ENCODE results near the gene LIPC.

The LIPC gene

DNA sequence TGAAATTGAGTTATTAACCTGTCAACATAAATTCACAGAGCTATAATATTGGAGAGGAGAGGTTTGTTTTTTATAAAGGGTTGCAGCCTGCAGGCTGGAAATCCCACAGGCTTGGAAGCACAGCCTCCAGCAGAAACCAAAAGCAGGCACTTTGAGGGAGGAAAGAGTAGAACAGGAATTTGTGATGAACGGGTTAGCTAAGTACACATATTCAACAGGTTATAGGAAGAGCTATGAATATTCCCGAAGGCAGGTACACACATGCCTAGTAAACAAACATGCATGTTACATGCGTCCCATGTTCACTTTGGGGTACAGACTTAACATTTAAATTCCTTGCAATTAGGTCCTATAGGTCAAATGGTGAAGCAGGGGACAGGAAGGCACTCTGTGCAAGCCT is 25.9 kb upstream of the LIPC start:
- in situ Hi-C loops (cut with HindIII; ENCODE audit: low sequenced_read_pairs) = no loop called here

DNA sequence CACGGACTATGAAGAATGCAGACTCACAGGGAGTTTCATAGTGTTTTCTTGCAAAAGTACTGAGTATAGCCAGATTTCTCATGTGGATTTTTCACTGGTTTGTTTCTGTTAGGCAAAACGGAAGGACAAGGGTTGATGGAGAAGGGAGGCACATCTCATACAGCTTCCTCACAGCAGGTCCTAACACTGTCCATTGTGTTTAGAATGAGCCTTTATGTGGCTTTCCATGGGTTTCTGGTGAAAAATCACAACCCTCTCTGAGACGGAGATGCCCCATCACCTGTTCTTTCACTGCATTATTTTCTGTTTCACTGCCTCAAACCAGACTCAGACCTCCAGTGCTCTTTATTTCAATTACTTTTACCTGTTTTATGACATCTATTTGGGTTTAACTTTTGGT is 25.0 kb upstream of the LIPC start:
- in situ Hi-C loops (cut with HindIII; ENCODE audit: low sequenced_read_pairs) = no loop called here

DNA sequence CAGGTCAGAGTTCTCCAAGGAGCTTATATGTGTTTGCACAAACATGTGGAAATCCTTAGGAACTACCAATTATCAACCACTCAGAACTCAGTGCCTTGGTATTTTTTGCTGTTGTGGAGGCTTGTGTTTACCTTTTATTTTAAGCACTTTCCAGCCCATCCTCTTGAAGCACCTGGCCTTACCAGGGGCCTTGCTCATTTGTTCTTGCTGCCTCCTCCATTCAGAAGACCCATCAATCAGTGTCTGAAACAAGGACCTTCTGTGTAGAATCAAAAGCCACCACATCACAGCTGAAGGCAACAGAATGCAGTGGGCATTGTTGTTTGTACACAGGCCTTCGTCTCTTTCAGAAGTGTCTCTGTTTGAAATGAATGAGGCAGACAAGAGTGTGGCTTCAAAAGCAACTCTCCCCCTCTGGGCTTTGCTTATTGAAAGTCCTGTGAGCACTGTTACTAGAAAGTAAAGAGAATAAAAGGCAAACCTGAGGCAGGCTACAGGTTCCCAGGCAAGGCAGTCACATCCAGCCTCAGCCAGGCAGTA is 24.5 kb upstream of the LIPC start:
- in situ Hi-C loops (cut with HindIII; ENCODE audit: low sequenced_read_pairs) = no loop called here

DNA sequence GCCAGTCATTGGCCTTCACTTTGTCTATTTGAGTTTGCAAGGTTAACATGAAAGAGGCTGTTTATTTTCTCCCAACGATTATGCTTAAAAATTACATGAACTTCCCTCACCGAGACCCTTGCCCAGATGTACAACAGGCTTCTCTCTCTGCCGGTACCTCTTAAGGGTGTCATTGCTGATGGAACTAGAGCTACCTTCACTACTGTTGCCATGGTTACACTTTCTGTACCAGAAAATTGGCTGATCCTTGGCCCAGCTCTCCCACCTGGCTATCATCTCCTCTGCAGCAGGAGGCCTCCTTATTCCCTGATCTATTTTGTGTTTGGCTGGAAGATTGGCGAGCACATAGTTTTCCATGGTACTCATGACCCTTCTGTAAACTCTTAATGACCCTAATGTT is 24.0 kb upstream of the LIPC start:
- in situ Hi-C loops (cut with HindIII; ENCODE audit: low sequenced_read_pairs) = no loop called here

DNA sequence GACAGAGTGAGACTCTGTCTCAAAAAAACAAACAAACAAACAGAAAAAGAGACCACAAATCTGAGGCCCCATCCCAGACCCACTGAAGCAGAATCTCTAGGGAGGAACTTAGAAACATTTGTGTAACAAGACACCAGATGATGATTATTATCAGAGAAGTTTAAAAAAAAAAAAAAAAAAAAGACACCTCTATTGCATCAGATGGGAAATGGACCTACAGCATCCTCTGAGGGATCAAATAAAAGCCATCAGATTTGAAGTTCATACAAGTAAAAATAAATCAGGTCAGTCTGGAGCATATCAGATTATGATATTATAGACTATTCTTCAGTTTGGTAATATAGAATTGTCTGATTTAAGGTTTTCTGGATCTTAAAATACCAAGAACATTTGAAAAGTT is 21.9 kb upstream of the LIPC start:
- in situ Hi-C loops (cut with HindIII; ENCODE audit: low sequenced_read_pairs) = no loop called here

DNA sequence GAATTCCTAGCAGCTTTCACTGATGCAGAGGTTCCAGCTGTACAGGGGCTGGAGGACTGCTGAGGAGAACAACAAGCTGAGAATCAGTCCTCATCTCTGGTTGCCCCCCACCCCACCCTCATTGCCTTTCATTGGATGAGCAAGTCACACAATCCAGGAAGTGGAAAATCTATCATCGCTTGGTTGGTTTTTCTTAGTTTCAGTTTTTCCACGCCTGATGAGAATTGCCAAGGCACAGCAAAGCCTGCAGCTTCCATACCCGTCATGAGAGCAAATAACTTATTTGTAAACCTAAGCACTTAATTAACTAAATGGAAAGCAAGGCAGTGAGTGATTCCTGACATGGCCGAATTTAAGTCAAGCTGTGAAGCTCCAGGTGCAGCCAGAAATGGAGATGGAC is 21.4 kb upstream of the LIPC start:
- in situ Hi-C loops (cut with HindIII; ENCODE audit: low sequenced_read_pairs) = no loop called here

DNA sequence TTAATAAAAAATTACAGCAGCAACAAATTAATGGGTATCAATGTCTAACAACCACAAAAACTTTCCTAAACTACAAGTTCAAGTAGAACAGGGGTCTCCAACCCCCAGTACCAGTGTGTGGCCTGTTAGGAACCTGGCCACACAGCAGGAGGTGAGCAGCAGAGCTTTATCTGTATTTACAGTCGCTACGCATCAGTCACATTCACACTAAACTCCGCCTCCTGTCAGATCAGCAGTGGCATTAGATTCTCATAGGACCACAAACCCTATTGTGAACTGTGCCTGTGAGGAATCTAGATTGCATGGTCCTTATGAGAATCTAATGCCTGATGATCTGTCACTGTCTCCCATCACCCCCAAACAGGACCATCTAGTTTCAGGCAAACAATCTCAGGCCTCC is 18.5 kb upstream of the LIPC start:
- in situ Hi-C loops (cut with HindIII; ENCODE audit: low sequenced_read_pairs) = no loop called here

DNA sequence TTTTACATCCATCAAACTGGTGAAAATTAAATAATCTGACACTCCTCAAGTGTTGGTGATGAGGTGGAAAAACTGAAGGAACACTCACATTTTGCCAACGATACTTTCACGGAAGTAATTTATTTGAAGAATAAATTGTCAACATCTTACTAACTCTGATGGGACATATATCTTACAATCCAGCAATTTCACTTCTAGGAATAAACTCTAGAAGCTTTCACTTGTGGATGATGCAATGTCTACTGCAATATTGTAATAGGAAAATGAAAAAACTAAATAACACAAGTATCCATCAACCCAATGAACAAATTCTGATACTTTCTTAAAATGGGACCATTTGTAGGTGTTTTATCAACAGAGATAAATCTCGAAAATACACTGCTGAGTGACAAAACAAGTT is 16.2 kb upstream of the LIPC start:
- in situ Hi-C loops (cut with HindIII; ENCODE audit: low sequenced_read_pairs) = no loop called here

DNA sequence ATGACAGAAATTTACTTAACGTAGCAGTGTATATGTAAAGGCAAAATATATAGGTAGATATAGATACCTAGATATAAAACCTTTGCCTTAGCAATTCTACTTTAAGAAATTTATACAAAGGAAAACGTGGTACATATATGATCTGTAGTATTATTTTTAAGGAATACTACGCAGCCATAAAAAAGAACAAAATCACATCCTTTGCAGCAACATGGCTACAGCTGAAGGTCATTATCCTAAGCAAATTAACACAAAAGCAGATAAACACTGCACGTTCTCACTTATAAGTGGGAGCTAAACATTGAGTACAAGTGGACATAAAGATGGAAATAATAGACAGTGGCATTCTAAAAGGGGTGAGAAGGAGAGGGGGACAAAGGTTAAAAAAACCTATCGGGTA is 14.8 kb upstream of the LIPC start:
- in situ Hi-C loops (cut with HindIII; ENCODE audit: low sequenced_read_pairs) = no loop called here

DNA sequence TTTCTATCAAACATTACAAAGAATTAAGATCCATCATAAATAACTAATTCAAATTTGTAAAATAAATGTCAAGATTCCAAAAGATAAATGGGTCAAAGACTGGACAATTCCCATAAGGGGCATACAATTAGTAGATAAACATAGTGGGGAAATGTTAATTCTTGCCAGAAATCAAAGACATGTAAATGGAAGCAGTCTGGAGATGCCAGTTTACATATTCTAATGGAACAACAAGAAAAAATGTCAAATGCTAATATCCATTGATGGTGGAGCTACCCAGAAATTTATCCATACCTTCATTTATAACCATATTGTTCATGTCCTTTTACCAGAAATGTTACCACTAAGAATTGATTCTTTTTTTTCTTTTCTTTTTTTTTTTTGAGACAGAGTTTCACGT is 13.7 kb upstream of the LIPC start:
- in situ Hi-C loops (cut with HindIII; ENCODE audit: low sequenced_read_pairs) = no loop called here

DNA sequence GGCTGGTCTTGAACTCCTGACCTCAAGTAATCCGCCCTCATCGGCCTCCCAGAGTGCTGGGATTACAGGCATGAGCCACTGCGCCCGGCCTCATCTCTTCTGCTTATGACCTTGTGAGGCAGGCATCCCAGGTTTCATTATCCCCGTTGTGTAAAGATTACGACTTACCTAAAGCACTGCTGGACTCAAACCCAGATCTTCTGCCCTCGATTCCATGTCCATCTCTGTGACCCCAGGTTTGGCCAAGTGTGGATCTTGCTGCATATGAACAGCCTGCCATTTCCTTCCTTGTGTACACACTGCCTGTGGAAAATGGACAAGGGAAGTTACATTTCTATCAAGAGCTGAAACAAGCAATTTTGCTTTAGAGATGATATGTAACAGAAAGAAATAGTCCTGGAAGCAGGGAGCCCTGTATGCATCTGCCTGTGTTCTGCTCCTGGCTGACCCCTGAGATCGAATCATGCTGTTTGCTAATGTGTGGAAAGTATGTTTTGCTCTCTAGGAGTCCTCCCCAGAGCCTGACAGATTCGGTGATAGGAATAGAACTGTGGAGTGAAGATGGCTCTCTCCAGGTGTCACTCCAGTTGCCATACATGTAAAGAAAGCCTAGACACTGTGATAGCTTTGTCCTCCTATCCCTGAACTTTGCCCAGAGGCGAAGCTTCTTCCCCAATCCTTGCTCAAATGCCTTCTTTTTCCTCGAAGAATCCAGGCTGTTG is 11.8 kb upstream of the LIPC start:
- in situ Hi-C loops (cut with HindIII; ENCODE audit: low sequenced_read_pairs) = no loop called here

DNA sequence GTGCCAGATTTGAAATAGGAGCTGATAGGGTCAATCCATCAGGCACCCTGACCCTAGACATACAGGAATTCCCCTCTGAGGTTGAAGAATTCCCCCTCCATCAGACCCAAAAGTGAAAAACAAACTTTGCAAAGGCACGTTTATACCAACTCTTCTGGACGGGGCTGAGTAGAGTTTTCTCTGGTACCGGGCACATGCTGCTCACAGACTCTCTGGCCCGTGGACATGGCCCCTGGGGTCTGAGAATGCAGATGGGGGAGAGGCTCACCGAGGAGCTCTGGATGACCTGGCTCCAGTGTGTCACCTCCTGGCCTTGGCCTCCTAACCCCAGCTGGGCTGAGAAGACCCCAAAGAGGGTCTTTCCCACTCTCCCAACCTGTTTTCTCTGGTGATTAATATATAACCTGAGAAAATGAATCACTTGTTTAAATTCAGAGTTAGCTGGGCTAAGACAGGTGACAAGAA is 11.2 kb upstream of the LIPC start:
- in situ Hi-C loops (cut with HindIII; ENCODE audit: low sequenced_read_pairs) = no loop called here

DNA sequence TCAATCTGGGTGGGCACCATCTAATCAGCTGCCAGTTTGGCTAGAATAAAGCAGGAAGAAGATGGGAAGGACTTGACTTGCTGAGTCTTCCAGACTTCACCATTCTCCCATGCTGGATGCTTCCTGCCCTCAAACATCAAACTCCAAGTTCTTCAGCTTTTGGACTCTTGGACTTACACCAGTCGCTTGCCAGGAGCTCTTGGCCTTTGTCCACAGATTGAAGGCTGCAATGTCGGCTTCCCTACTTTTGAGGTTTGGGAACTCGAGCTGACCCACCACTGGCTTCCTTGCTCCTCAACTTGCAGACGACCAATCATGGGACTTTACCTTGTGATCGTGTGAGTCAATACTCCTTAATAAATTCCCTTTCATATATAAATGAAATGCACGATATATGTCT is 8.6 kb upstream of the LIPC start:
- in situ Hi-C loops (cut with HindIII; ENCODE audit: low sequenced_read_pairs) = no loop called here

DNA sequence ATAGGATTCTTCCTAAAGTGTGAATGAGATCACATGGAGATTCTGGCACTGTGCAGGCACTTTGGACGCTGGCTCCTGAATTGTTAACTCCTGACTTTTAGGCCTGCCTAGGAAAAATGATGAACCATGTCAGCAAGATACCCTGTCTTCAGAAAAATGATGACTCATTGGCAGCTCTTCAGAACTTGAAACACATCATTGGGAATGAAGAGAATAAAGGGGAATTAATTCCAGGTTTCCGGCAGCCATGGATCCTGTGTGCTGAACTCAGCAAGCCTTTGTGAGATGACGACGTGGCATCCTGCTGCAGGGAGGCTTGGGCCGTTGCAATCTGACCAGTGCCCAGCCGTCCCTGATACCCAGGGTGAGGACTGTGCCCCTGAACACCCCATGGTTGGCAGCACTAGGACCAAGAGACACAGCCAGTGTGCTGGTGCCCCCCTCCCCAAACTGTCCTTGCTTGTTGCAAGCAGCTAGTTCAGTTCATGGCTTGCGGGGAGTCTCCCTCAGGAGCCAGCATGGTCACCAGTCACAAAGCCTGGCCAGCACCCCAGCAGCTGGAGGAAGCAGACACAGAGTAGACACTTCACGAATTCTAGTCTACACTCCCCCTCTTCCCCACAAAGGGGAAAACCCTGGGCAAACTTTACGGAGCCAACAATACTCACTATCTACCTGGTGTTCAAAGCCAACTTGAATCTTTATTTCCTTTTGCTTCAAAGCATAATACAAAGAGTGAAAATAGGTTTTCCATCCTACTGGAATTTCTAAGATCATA is 7.8 kb upstream of the LIPC start:
- in situ Hi-C loops (cut with HindIII; ENCODE audit: low sequenced_read_pairs) = no loop called here

DNA sequence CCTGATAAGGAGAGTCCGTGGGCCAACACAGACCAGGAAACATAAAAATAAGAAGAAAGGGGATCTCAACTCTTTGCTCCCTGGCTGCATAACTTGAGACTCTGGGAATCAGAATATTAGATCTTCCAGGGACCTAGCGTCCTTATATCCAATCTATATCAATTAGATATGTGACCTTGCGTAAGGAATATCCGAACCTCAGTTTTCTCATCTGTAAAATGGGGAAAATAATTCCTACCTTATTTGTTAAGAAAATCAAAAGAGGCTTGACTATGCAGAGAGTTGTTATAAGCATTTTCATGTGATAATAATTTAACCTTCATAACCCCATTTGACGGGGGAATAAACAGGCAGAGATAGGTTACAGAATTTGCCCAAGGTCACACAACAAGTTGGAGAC is 7.1 kb upstream of the LIPC start:
- in situ Hi-C loops (cut with HindIII; ENCODE audit: low sequenced_read_pairs) = no loop called here

DNA sequence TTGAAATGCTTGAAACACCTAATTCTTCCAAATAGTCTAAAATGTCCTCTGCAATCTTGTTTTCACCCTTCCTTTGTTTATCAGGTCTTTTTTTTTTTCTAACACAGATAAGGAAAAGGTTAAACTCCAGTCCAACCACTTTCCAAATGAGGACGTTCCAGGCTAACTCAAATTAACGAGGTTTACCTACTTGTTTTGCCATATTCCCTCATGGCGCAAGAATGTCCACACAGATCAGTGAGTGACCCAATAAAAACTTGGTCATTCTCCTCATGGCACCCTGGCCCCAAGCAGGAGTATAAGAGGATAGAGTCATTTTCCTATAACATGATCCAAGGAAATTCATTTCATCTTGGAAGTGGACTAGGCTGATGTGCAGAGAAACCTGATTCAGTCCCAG is 6.6 kb upstream of the LIPC start:
- in situ Hi-C loops (cut with HindIII; ENCODE audit: low sequenced_read_pairs) = no loop called here

DNA sequence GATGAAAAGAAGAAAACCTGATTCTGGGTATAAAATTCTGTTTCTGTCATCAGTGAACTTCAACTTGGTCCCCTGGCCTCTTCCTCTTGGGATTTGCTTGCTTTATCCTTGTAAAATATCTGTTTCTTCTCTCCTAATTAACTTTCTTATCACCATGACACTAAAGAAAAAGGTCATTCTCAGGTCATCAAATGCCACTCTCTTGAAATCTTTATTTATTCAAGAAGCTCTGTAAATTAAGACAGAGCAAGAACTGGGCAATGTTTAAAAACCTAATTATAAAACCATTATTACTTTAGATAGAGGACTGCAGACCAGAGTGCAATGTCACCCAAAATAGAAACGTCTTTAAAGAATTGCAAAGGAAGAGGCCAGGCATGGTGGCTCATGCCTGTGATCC is 6.0 kb upstream of the LIPC start:
- in situ Hi-C loops (cut with HindIII; ENCODE audit: low sequenced_read_pairs) = no loop called here

DNA sequence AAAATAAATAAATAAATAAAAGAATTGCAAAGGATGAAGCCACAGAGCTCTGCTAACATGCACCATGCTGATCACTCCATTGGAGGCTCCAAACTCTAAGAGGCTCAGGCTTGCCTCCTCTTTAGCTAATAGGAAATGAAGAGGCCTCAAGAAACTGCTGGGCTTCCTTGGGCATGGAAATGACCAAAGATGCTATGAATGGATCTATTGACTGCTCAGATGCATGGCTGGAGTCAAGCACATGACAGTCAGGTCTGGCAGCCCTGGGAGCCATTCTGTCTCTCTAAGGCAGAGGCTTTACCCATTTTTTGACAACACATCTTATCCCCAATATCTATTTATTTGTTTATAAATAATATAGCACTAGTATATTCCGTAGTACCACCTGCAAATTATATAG is 5.3 kb upstream of the LIPC start:
- in situ Hi-C loops (cut with HindIII; ENCODE audit: low sequenced_read_pairs) = no loop called here

DNA sequence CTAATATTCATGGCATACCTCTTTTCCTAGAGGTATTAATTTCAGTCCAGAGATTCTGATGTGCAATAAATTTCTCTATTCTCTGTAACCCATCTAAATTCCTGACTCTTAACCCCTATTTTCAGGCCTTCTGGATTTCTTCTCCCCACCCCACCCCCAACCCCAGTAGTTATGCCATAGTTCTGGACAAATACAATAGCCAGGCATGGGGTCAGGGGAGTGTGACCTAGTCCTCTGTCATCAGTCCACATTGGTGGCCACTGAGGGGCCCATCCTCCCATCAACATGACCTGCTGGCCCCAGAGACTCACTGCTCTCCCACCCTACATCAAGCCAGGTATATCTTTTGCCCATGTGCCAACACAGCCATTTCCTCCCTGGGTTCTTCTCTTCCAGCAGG is 3.8 kb upstream of the LIPC start:
- in situ Hi-C loops (cut with HindIII; ENCODE audit: low sequenced_read_pairs) = no loop called here

DNA sequence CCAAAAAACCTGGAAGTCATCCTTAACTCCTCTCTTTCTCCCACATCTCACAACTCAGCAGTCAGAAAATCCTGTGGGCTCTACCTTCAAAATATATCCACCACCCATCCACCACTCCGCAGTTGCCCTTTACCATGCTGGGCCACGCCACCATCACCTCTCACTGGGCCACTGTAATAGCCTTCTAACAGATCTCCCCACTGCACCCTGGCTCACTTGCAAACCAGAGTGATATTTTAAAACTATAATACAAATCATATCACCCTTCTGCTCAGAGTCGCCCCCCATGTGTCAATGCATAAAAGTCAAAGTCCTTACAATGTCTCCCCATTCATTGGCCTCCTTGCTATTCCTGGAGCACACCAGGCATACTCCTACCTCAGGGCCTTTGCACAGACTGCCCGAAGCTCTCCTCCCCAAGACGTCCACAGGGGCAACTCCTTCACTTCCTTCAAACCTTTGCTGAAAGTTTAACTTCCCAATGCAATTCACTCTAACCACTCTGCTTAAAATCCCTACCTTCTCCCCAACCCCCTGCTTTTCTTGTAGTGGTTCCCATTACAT is 1.5 kb upstream of the LIPC start:
- in situ Hi-C loops (cut with HindIII; ENCODE audit: low sequenced_read_pairs) = no loop called here

DNA sequence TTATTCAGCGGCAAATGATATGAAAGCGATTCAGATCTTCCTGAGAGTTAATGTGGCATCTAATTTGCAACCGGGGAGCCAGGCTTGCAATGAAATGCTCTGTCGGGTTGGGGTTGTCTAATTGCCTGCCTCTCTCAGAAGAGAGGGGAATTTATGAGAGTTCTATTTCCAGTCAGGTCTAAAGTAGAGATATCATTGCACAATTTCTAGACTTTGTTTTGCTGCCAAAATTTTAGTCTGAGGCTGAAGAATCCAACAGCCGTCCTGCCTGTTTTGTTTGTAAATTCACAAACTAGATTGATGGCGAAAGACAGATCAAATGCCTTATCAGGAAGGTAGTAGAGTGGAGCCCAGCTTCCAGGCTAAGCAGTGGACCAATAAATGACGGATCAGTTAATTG is 610 bp downstream of the LIPC start:
- in situ Hi-C loops (cut with HindIII; ENCODE audit: low sequenced_read_pairs) = no loop called here

Data from endothelial cell of hepatic sinusoid (primary cell).